ENCODE measurements around the gene KCND2.
"Not testable (repeated sequence)": the region's sequence is repeated elsewhere in the genome, so short reads cannot be mapped to it uniquely, and the experiment has no call there.

KCND2 gene

GRCh38 chr7:120588862-120589261 lies 315.9 kb downstream of the KCND2 start:
- no peak for DNase-seq

DNA sequence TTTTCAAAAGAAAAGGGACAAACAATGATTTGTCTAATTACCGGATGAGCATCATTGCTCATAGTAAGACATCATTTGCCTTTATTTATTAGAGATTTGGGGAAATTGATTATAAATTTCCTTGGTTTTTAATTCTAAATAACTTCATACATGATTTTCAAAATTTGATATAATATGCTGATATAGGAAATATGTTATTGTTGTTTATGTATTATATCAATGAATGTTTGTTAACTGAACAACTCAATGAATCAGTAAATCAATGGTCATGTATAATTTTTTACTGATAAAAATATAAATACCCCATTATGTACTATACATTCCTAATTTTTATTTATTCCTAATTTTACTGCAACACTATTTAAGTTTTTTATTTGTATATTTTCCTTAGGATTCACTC lies 327.6 kb downstream of the KCND2 start:
- no peak for DNase-seq

DNA sequence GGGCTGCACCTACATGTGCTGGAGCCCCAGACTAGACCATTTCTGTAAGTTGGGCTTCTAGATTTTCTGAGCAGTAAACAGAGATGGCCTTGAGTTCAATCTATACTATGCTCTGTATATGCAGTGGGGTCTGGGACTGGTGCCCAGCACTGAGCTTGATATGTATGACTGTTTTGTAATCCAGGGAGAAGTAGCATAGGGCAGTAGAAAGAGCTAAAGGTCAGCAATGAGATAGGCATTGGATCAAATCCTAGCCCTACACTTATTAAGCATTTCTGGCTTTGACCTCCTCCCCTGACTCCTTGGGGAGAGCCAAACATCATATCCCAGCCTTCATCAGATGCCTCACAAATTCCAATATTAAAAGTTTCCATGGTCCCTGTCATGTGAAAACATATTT lies 330.4 kb downstream of the KCND2 start:
- DNase-seq = no peak

- DNase-seq = no peak
Measured at GRCh38 chr7:120609136-120609753, 336.3 kb downstream of the KCND2 start.

DNA sequence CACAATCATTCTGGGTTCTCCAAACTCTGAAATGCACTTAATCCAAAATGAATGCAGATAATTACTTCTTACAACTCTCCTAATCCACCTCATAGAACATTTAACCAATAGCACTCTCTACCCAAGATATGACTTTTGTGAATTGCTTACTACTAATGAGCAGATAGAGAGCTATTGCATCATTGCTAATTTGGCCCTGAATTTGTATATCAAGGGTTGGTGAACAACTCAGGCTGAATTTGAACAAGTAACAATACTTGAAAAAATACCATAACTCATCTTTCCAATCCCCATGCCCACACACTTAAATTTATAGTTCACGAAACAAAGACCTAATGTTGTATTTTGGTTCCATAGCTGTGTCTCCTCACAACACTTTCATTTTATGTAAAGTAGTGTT lies 339.0 kb downstream of the KCND2 start:
- no peak for DNase-seq

DNA sequence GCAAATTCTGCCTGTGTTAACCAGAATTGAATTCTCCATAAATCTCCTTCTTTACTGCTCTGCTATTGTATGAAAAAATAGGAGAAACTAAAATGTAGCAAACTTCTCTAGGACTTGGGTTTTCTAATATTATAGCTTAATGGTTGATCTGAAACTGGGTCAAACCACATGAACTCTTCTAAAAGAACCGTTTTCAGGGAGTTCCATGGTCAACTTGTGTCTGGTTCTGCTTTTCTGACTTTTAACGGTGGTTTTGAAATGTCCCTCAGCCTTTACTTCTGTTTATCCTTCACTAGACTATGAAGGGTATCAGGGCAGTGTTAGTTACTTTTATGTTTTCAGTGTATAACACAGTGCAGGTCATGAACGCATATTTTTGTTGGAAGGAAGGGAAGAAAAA lies 342.7 kb downstream of the KCND2 start:
- no peak for DNase-seq

- no peak for DNase-seq
Measured at GRCh38 chr7:120617275-120617674, 344.3 kb downstream of the KCND2 start.

DNA sequence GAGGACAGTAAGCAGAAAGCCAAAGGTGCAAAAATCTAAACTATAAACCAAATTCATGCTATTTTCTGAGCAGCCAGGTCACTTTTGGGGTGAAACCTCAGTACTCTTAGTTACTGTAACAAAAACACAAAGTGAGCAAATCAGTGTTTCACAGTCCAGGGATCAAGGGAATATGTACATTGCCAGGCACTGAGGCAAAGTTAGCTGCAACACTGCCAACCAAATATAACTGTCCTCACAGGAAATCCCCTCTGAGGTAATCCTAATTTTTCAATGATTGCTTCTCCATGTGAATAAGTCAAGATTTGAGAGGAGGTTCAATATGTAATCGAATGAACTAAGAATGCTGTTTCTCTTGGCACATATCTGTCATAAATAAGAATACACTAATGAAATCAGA lies 355.3 kb downstream of the KCND2 start:
- no peak for DNase-seq

GRCh38 chr7:120639884-120640283 lies 366.9 kb downstream of the KCND2 start:
- DNase-seq = no peak

- no peak for DNase-seq
Measured at GRCh38 chr7:120645966-120646365, 373.0 kb downstream of the KCND2 start.

- no peak for DNase-seq
Measured at GRCh38 chr7:120654241-120654640, 381.3 kb downstream of the KCND2 start.

- no peak for DNase-seq
Measured at GRCh38 chr7:120658516-120658915, 385.5 kb downstream of the KCND2 start.

- DNase-seq = no peak
Measured at GRCh38 chr7:120662291-120662690, 389.3 kb downstream of the KCND2 start.

DNA sequence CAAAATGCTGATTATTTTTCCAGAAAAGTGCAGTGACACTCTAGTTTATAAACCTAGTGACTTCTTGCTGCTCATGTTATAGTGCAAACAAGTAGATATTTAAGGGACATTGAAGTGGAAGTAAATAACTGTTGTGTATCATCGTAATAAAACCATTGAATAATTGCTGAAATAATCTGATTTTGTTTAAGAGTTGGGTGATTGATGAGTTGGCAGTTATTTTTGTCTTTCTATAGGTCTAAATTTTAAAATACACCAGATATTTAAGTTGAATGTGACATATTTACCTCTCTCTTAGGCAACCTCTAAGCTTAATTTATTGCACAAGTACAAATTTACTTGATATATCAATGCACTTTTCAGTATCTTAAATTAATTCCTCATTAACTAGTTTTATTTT lies 392.1 kb downstream of the KCND2 start:
- DNase-seq = no peak

- DNase-seq = no peak
Measured at GRCh38 chr7:120675076-120675475, 402.1 kb downstream of the KCND2 start.

- DNase-seq = no peak
Measured at GRCh38 chr7:120677535-120677934, 404.6 kb downstream of the KCND2 start.

GRCh38 chr7:120680985-120681384 lies 408.0 kb downstream of the KCND2 start:
- no peak for DNase-seq

DNA sequence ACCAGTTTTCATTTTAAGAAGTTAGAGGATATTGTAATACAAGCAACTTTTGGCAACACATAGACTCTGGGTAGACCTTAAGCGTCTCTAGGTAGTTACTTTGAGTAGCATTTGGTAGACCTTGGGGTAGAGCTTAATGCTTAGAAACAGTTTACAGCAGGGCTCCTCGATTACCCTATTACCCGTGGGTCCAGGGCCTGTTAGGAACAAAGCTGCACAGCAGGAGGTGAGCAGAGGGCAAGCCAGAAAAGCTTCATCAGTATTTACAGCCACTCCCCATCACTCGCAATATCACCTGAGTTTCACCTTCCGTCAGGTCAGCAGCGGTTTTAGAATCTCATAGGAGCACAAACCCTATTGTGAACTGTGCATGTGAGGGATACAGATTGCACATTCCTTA lies 411.5 kb downstream of the KCND2 start:
- no peak for DNase-seq

GRCh38 chr7:120691915-120692314 lies 418.9 kb downstream of the KCND2 start:
- DNase-seq = no peak

- DNase-seq = no peak
Measured at GRCh38 chr7:120695848-120696247, 422.9 kb downstream of the KCND2 start.

DNA sequence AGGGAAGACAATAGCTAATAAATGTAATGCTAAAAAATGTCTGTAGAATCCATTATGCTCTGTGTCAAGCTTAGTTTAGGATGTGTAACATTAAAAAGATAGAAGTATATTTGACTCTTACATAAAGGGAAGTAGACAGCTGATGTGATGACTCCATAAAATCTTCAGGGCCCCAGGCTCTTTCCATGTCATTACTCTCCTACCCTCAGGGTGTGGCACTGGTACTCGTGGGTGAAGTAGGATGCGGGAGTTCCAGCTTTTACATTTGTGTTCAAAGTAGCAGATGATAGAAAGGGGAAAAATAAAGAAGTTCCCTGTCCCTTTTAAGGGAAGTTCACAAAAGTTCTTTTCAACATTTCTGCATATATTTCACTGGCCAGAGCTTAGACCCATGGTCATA lies 427.8 kb downstream of the KCND2 start:
- no peak for DNase-seq

GRCh38 chr7:120702408-120702807 lies 429.4 kb downstream of the KCND2 start:
- not testable (repeated sequence) for DNase-seq

DNA sequence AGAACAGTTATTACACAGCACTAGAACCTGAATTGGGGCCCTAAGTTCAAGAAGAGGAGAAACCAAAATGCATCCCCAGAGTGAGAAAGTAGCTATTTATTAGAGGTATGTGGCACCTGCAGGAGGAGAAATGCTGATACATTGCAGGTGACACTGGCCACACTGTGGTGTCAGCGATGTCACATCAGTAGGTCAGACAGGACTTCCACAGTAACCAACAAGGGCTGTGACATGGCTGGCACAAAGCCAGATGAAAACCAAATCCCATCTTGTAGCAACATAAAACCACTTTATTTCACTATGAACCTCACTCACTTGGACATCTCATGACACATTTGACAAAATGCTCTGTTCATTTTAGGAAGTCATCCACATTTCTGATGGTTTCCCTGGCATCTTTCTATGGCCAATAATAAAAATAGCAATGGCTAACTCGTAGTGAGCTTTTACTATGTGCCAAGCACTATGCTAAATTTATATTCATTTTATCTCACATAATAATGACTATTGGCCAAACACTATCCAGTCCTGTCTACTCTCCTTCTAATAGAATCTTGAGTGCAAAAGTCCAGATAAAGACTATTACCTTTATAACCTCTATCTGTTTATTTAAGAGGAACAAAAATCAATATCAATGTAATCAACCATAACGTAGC lies 430.7 kb downstream of the KCND2 start:
- DNase-seq = no peak

DNA sequence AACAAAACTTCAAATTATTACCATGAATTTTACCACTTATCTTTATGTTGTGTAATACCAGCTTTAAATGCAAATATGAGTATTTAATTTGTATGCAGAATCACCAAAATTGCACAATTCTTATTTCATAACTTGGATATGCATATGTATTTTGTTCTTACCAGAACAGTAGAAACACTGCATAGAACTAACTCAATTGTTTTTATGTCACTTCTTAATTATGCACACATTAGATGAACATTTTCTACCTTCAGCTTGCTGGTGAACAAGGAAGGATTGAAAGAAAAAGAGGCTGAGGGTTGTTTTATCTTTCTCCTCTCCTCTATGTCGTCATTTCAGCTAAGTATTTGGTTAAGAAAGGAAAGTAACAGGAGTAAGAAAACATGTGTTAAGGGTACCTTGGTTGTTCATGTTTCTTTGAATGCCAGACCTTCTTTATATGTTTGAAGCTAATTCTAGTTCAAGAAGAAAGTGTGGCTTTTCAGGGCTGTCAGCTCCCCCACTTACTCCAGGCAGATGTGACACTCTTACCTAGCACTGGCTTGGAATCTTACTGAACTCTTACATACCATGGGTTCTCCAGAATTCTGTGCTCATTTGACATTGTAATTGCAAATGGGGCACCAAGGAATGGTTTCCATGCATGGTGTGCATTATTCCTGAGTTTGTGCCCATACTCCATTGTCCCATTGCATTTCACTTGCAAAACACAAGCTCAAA lies 436.4 kb downstream of the KCND2 start:
- no peak for DNase-seq

GRCh38 chr7:120709972-120710320 lies 437.0 kb downstream of the KCND2 start:
- no peak for DNase-seq

All from NCI-H2171 (cell line).